Sigmoid colon (tissue), 4 donors: ENCODE data around the gene CALHM5.

Experiments
- CTCF ChIP-seq, 4 experiments: fragments of 450-650 bp in 3 of 4; fragments of 200-600 bp in 1 of 4; IDR thresholded peaks; one replicate each; pipeline ENCODE4 v1.5.1; 2016 to 2019; ENCODE audit warnings: antibody characterized with exemption in 4 of 4, mild to moderate bottlenecking in 3 of 4, moderate library complexity in 2 of 4
- POLR2AphosphoS5 ChIP-seq, 4 donors: sonication (generic); formaldehyde crosslinking; IDR thresholded peaks; one replicate each; pipeline ENCODE4 v1.6.1; 2017; ENCODE audit warnings: antibody characterized with exemption in 4 of 4

DNA sequence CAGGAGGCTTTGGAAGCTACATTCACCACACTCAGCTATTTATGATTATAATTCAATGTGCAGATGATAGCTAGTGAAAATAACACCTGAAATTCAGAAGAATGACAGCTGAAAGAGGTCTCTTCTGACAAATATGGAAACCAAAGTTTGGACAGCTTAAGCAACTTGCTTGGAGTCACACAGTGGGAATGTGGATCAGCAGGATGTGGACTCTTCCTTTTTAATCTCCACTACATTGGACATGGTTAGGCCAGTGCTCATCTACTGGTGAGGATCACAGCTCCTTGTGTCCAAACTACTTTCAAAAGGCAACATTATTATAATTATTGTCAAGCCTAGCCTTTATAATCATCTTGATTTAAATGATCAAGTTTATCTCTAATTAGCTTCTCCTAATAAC lies 23.7 kb downstream of the CALHM5 start:
- no peak for TF ChIP-seq CTCF (IDR thresholded peaks at IDR 0.05)
- no peak for TF ChIP-seq POLR2AphosphoS5 (IDR thresholded peaks at IDR 0.05)
